Right renal pelvis (tissue), 4 donors: ENCODE data around the gene RPL36. TPM values are rescaled to one million over a fixed set of nuclear protein-coding genes. Genes with fewer than 3 reads are reported as not detected.
A peak's percentile ranks its signal among the peaks of the same experiment; 100 is the strongest.

Experiments used
- DNase-seq, 4 donors: peaks; one replicate each; pipeline ENCODE4 v3.0.0-alpha.2; 2013; ENCODE audit warnings: low read depth in 4 of 4, low spot score in 3 of 4, missing footprints in 1 of 4
- polyA plus RNA-seq, 4 donors: library from polyadenylated mRNA; unstranded; fragments of 120-200 nt; gene quantifications; one replicate each; pipeline ENCODE4 v1.2.1, GENCODE V29; 2013; ENCODE audit not compliant: insufficient read length in 4 of 4

Gene RPL36
- polyA plus RNA-seq, 4 donors, result 518 to 872 (median 555) TPM

DNA sequence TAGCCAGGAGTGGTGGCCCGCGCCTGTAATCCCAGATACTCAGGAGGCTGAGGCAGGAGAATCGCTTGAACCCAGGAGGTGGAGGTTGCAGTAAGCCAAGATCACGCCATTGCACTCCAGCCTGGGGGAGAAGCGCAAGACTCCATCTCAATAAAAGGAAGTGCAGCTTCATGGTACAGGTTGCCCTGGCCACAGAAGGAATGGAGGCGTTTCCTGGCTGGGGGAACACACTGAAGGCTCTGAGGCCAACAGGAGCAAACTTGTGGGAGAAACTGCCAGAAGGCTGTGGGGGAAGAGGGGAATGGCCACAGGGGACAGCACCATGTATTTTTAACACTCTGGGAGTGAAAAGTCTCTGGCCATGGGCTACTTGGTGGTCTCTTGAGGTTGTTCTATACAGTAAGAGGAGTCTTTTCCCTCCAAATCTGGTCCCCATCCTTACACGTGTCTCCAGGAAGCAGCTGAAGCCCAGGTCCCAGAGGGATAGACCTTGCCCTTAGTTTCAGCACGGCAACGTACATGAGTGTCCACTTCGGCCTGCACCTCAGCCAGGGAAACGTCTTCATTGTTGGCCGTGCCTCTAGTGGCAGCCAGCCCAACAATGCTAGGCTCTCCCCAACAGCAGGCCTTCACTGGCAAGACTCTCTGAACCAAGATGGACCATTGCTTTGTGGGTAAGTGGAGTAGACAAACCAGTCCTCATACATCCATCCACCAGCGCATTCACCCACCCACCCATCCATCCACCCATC is 17.2 kb upstream of the RPL36 start:
- DNase-seq, result no peak

DNA sequence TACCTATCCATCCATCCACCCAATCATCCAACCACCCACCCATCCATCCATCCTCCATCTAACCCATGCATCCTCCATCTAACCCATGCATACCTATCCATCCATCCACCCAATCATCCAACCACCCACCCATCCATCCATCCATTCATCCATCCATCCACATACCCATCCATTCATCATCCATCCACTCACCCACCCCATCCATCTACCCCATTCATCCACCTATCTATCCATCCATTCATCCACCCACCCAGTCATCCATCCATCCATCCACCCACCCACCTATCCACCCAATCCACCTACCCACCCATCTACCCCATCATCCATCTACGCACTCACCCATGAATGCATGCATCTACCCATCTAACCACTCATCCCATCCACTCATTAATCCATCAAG is 16.3 kb upstream of the RPL36 start:
- no peak for DNase-seq

DNA sequence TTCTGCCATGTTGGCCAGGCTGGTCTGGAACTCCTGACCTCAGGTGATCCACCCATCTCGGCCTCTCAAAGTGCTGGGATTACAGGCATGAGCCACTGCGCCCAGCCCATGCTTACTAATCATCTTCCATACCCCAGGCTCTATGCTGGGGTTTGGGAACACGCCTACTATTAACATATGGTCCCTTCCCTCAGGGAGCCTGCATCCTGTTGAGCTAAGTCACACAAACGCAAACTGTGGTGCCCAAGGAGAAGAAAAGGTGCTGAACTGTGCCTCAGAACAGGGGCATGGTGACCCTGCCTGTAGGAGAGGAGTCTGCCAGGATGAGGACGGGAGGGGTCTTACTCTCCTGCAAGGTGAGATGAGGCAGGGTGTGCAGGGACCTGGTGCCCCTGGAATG is 15.4 kb upstream of the RPL36 start:
- no peak for DNase-seq

DNA sequence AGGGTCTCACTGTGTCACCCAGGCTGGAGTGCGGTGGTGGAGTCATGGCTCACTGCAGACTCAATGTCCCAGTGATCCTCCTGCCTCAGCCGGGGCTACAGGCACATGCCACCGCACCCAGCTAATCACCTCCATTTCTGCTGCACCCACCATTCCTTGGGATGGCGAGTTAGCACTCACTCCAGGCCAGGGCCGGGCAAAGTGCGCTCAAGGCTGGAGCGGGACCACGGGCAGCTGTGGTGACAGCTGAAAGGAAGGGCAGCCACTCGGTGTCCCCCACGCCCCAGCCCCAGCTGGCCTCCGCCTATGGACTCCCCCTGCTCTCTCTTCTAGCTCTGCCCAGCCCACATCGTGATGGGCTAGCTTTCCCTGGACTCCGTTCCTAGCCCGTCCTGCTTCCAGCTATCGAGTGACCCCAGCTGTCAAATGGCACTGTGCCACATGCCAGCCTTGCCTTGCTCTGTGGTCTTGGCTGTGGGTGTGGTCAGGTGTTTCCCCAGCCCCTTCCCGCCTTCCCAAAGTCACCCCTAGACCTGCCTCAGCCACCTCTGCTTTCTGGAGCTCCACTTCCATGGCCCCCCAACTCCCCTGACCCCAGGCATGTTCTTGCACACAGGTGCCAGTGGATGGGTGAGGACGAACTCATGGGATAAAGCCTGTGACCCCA is 13.9 kb upstream of the RPL36 start:
- no peak for DNase-seq

DNA sequence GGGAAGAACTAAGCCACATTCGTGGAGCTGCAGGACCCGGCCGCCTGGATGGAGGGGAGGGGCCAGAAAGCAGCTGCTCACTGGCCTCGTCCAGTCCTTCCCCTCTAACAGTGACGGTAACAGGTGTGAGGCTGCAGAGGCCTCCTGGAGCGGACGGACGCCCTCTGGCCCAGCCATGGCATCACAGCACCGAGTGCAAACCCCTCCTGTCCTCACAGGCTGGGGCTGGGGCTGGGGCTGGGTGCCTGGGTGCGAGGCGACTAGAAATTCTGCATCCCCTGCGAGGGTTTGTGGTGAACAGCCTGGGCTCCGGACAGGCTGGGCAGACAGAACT is 13.4 kb upstream of the RPL36 start:
- no peak for DNase-seq

- no peak for DNase-seq
Observed at GRCh38 chr19:5677136-5677535, 13.0 kb upstream of the RPL36 start.

GRCh38 chr19:5677580-5677979 is 12.5 kb upstream of the RPL36 start:
- no peak for DNase-seq

DNA sequence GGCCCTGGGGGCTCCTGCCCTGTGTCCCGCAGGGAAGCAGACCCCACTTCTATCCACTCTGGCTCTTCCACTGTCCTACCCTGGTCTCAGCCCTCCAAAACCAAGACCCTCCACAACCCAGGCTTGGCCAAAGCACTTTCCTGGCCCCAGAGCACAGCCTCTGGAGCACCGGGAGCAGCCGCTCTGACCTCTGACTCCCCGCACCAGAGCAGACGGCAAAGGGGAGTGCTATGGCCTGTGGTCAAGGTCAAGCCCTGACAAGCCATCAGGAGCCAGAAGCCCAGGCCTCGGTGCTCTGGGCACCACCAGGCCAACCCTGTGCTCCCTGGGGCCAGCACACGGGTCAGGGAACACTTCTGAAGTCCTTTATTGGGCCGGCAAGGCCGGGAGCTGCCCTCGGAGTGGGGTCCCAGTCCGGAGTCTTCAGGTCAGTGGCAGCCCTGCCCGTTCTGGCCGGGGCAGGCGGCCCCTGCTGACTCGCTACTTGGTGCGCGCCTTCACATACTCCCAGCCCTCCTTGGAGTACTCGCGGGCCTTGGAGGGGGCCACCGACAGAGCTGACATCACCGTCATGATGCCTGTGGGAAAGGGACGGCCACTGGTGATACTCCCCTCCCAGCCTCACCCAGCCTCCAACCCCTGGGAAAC is 11.9 kb upstream of the RPL36 start:
- DNase-seq, result no peak

DNA sequence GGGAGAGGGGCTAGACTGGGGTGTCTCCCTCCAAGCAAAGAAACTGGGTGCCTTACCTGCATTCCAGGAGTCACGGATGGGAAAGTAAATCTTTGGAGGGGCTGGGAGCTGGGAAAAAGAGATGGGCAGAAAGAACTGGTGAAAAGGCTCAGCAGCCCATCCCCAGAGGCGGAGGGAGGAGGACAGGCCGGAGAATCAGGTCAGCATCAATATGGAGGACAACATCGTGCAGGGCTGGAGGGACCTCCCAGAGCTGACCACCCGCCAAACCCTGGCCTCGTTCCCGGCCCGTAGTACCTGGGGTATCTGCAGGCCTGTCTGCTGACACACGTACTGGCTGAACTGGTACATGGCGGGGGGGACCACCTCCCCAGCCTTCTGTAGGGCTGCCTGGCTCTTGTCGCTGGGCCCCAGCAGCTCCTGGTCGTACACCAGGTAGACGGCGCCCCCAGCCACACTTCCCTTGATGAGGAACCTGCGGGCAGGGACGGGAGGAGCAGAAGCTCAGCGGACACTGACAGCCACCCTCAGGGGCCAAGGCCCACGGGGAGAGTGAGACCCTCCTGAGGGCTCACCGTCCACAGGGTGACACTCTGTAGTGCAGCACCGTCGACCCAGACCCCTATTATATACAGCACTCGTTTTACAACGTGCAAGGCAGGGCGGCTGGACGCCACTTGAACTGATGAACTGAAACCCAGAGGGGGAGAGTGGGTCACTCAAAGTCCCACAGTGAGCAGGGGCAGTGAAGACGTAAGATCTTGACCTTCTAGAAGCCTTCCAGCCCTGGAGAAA is 10.6 kb upstream of the RPL36 start:
- no peak for DNase-seq

GRCh38 chr19:5680084-5680436 is 10.0 kb upstream of the RPL36 start:
- DNase-seq, result no peak

- DNase-seq, result peak; percentile 97 to 99 (median 97)
Observed at GRCh38 chr19:5680437-5681368, 9.4 kb upstream of the RPL36 start, which contains the start of the genes HSD11B1L and MICOS13. Gene HSD11B1L, plus strand, starts transcription at chr19:5681027. Its CDS starts 3,806 bp downstream, at chr19:5684833. Gene MICOS13, minus strand, starts transcription at chr19:5680516. Its CDS starts 30 bp downstream, at chr19:5680486.

GRCh38 chr19:5681391-5682106 is 8.5 kb upstream of the RPL36 start:
- DNase-seq, result no peak

GRCh38 chr19:5682107-5682482 is 8.0 kb upstream of the RPL36 start:
- no peak for DNase-seq

GRCh38 chr19:5683177-5683886 is 6.8 kb upstream of the RPL36 start:
- no peak for DNase-seq

DNA sequence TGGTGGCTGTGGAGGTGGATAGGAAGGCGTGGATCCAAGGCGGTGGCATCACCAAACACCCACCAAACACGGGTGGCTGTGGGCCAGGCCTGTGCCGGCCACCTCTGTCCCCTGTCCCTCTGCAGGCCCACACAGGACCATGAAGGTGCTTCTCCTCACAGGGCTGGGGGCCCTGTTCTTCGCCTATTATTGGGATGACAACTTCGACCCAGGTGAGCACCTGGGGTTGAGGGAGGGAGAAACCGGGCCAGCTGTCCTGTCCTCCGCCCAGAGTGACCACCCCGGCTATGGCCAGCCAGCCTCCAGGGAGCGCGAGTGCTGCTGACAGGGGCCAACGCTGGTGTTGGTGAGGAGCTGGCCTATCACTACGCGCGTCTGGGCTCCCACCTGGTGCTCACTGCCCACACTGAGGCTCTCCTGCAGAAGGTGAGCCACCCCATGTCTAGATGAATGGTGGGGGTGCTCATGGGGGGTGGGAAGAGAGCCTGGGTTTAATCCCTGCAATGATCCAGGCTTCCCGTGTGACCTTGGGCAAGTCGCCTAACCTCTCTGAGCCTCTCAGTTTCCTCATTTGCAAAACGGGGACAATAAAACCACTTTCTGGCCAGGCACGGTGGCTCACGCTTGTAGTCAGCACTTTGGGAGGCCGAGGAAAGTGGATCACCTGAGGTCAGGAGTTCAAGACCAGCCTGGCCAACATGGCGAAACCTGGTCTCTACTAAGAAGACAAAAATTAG is 5.2 kb upstream of the RPL36 start:
- no peak for DNase-seq

DNA sequence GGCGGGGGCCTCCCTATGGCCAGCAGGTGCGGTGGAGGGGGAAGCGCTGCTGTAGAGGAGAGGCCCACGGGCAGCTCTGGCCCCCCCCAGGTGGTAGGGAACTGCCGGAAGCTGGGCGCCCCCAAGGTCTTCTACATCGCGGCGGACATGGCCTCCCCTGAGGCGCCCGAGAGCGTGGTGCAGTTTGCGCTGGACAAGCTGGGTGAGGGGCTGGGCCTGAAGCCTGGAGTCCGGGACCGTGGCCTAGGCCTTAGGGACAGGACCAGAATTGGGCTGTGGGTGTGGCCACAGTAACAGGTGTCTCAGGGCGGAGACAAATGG is 3.8 kb upstream of the RPL36 start:
- no peak for DNase-seq

DNA sequence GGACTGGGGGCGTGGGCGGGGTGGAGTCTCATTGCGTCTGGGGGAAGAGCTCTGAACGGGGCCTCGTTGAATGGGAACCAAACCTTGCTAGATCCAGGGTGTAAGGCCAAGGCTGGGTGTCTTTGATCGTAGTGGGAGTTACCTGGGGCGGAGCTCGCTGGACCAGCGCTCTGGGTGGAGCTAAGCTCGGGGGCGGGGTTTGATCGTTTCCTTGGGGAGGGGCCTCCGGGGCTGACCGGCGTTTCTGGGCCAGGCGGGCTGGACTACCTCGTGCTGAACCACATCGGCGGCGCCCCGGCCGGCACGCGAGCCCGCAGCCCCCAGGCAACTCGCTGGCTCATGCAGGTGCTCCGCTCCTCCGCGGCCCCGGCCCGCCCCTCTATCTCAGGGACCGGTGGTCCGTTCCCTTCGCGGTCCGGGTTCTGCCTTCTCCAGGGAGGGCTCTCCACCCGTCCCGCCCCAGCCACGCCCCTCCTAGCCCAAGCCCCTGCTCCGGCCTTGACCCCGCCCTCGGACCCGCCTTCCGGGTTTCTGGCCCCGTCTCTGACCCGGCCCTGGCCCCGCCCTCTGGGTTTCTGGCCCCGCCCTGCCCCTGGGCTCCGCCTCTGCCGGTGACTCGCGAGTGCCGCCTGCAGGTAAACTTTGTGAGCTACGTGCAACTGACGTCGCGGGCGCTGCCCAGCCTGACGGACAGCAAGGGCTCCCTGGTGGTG is 3.3 kb upstream of the RPL36 start:
- peak; percentile 84 to 87 (median 85) for DNase-seq
